HepG2 (cell line): ENCODE results near the gene TMCC1. TPM values are rescaled to one million over a fixed set of nuclear protein-coding genes. Genes with fewer than 3 reads are reported as not detected.

Experiments used
- ATF5 ChIP-seq: sonication (generic); formaldehyde crosslinking; IDR thresholded peaks from 2 replicates; pipeline ENCODE4 v1.4.0; 2020; ENCODE audit warnings: mild to moderate bottlenecking, low read depth, missing genetic modification reagents
- ATRX ChIP-seq: sonication (generic); formaldehyde crosslinking; IDR thresholded peaks from 2 replicates; pipeline ENCODE4 v1.4.0; 2020; ENCODE audit warnings: missing genetic modification reagents, borderline replicate concordance
- FOSL2 ChIP-seq: sonication (generic); formaldehyde crosslinking; IDR thresholded peaks from 2 replicates; pipeline ENCODE4 v1.4.0; 2020; ENCODE audit warnings: missing genetic modification reagents
- GFI1 ChIP-seq: sonication (generic); formaldehyde crosslinking; IDR thresholded peaks from 2 replicates; pipeline ENCODE4 v1.5.0; 2020; ENCODE audit warnings: missing genetic modification reagents, mild to moderate bottlenecking, borderline replicate concordance
- MAZ ChIP-seq, 2 experiments: sonication (generic) in 1 of 2; formaldehyde crosslinking in 1 of 2; IDR thresholded peaks; 2 replicates each; pipeline versions ENCODE4 v1.5.0 to v1.6.1; 2012 to 2020; ENCODE audit warnings: low read depth in 2 of 2, mild to moderate bottlenecking in 2 of 2, borderline replicate concordance in 1 of 2, improper control_type of control experiment in 1 of 2, low read length in 1 of 2, missing genetic modification reagents in 1 of 2, moderate library complexity in 1 of 2
- MED1 ChIP-seq: sonication (generic); formaldehyde crosslinking; IDR thresholded peaks from 2 replicates; pipeline ENCODE4 v1.4.0; 2020; ENCODE audit warnings: missing genetic modification reagents
- MIXL1 ChIP-seq: IDR thresholded peaks from 2 replicates; pipeline ENCODE4 v1.6.1; 2016
- NFE2L1 ChIP-seq: sonication (generic); formaldehyde crosslinking; IDR thresholded peaks from 2 replicates; pipeline ENCODE4 v1.4.0; 2020; ENCODE audit warnings: missing genetic modification reagents, mild to moderate bottlenecking, borderline replicate concordance
- NKX3-1 ChIP-seq: sonication (generic); formaldehyde crosslinking; IDR thresholded peaks from 2 replicates; pipeline ENCODE4 v1.5.0; 2020; ENCODE audit warnings: missing genetic modification reagents
- RAD21 ChIP-seq: fragments of 450-650 bp; formaldehyde crosslinking; IDR thresholded peaks from 2 replicates; pipeline ENCODE4 v1.5.0; 2020; ENCODE audit warnings: mild to moderate bottlenecking
- TBX3 ChIP-seq: fragments of 450-650 bp; IDR thresholded peaks from 2 replicates; pipeline ENCODE4 v1.6.1; 2017; ENCODE audit warnings: antibody characterized with exemption, mild to moderate bottlenecking, inconsistent platforms, borderline replicate concordance
- TFE3 ChIP-seq: IDR thresholded peaks from 2 replicates; pipeline ENCODE4 v1.6.1; 2016
- ZBTB38 ChIP-seq: sonication (generic); formaldehyde crosslinking; IDR thresholded peaks from 2 replicates; pipeline ENCODE4 v1.5.1; 2020; ENCODE audit warnings: mild to moderate bottlenecking, missing genetic modification reagents
- ZNF24 ChIP-seq: fragments of 450-650 bp; IDR thresholded peaks from 2 replicates; pipeline ENCODE4 v1.6.1; 2017; ENCODE audit warnings: antibody characterized with exemption, mild to moderate bottlenecking
- ZNF318 ChIP-seq: sonication (generic); formaldehyde crosslinking; IDR thresholded peaks from 2 replicates; pipeline ENCODE4 v1.4.0; 2020; ENCODE audit warnings: mild to moderate bottlenecking, missing genetic modification reagents
- ZNF652 ChIP-seq: IDR thresholded peaks from 2 replicates; pipeline ENCODE4 v1.6.1; 2016; ENCODE audit warnings: low read depth, borderline replicate concordance
- polyA plus RNA-seq, 8 experiments: library from polyadenylated mRNA; depleted of rRNA in 3 of 8; stranded (reverse) in 7 of 8; unstranded in 1 of 8; fragments of >200 nt; fragmentation: Illumina TruSeq in 4 of 8; extraction: Trizol in 4 of 8; gene quantifications; 2 replicates each; pipeline versions ENCODE4 v1.2.1 to v1.2.3, GENCODE V29; 2011 to 2016; ENCODE audit warnings: low read depth in 4 of 8, missing spikeins in 1 of 8, mixed read lengths in 1 of 8; ENCODE audit not compliant: insufficient read depth in 1 of 8
- total RNA-seq, 5 experiments: library from RNA; depleted of rRNA; stranded (reverse); fragments of >200 nt; fragmentation: Illumina TruSeq; extraction: Trizol; gene quantifications; 2 replicates each; pipeline ENCODE4 v1.2.3, GENCODE V29; 2016; ENCODE audit warnings: low read depth in 1 of 5

Gene TMCC1
- total and polyA plus RNA-seq, 2 of the 13 experiments (the other 11 are each of a cell fraction or from before 2014, with no cell fraction given) = 12.1 to 264 TPM

GRCh38 chr3:129824926-129825541 is 68.5 kb downstream of the TMCC1 start (continued):
- TF ChIP-seq TBX3 (peak; percentile 19; the same call in 1 of the 2 replicates), NFE2L1 (CRISPR knock-in tag) (no peak), ZBTB38 (CRISPR knock-in tag) (no peak), MED1 (CRISPR knock-in tag) (0 out of 2 replicates have a peak, but pooled peaks have one; percentile 14), FOSL2 (CRISPR knock-in tag) (no peak), ZNF24 (peak; percentile 76; the same call in 1 of the 2 replicates), MIXL1 (CRISPR knock-in tag) (peak; percentile 82), TFE3 (CRISPR knock-in tag) (no peak), ATF5 (CRISPR knock-in tag) (no peak), RAD21 (CRISPR knock-in tag) (peak; percentile 72), ZNF652 (CRISPR knock-in tag) (peak; percentile 21; the same call in 1 of the 2 replicates), GFI1 (no peak), MAZ (IDR thresholded peaks at IDR 0.05; ENCODE audit: borderline replicate concordance, low read depth, low read length) (no peak), MAZ (CRISPR knock-in tag; IDR thresholded peaks at IDR 0.05; ENCODE audit: low read depth) (no peak), ZNF318 (CRISPR knock-in tag) (no peak), NKX3-1 (CRISPR knock-in tag) (0 out of 2 replicates have a peak, but pooled peaks have one; percentile 49), ATRX (CRISPR knock-in tag) (no peak)
